ENCODE results near the gene BCAR3.
"Not testable (repeated sequence)": the region's sequence is repeated elsewhere in the genome, so short reads cannot be mapped to it uniquely, and the experiment has no call there.

BCAR3 gene

DNA sequence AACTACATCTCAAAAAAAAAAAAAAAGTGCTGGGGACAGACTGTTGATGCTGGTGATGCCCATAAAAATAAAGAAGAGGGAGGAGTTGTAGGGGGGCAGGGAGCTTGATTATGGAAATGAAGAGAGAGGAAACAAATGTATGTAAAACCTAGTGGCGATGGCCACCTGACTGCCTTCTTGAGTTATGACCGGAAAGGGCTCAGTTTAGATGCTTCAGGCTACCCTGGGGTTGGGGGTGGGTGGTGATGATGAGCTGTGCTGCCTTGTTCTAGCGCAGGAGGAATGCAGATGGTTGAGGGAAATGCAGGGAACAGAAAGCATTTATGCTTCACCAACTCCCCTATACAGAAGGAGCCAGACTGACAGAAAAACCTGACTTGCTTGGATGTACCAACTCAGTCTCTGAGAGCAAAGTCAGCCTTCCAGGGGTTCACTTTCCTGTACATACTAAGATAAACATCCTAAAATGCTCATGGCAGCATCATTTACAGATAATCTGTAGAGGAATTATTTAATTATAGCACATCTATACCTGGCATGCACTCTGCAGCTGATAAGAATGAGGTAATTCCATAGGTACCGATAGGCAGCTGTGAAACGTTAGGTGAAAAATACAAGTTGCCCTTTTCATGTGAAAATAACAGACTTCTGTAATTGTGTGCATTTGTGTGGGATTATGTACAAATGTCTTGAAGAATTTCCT lies 8.0 kb upstream of the BCAR3 start:
- DNase-seq (ENCODE audit: low read depth in 2 of 2) = no peak

- DNase-seq (ENCODE audit: low read depth in 2 of 2) = no peak
Observed at GRCh38 chr1:93687542-93687941, 5.9 kb upstream of the BCAR3 start.

- no peak for DNase-seq (ENCODE audit: low read depth in 2 of 2)
Observed at GRCh38 chr1:93686504-93687250, 5.0 kb upstream of the BCAR3 start.

DNA sequence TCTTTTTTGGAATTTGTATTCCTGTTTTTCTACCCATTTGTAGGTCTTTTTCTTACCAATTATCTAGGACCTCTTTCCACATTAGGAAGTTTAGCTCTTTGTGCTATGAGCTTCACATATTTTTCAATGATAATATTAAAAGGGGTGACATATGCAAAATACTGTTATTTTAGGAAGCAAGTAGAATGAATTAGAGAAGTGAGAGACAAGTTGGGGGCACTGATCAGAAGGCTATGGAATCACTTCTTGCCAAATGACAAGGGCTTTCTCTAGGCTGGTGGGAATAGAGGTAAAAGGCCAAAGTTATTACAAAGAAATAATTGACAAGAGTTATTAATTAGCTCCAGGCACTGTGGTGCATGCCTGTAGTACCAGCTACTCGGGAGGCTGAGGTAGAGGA lies 4.3 kb upstream of the BCAR3 start:
- DNase-seq (ENCODE audit: low read depth in 2 of 2) = no peak

- no peak for DNase-seq (ENCODE audit: low read depth in 2 of 2)
Observed at GRCh38 chr1:93683234-93683633, 1.6 kb upstream of the BCAR3 start.

- DNase-seq (ENCODE audit: low read depth in 2 of 2) = no peak
Observed at GRCh38 chr1:93681989-93682412, 364 bp upstream of the BCAR3 start.

DNA sequence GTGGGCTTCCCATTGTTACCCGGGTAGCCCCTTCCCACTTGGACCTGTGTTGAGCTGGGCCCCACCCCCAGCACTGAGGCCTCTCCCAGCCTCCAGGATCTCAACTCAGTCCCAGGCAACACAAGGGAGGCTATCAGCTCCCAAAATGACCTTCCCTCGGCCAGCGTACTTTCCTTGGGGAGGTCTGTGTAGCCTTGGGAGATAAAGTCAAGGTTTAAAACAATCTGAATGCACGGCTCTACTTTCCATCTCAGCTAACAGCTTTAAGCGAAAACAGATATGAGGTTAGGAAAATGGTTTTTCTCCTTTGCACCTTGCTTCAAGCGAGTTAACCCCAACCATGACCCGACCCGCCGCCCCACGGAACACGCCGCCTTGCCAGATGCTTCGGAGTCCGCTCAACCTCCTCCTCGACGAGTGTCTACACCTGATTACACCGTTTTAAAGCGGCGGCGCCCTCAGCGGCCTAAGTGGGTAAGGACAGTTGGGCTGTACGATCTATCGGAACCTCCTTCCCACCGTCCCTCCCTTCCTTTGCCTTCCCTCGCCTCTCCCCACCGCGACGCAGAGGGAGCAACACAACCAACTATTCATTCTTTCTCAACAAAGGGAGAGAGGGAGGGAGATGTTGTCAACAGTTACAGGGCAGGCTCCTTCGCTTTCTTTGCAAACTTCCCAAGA lies 1.1 kb downstream of the BCAR3 start:
- peak in 1 of 2 donors; percentile 17 for DNase-seq (ENCODE audit: low read depth in 2 of 2)

DNA sequence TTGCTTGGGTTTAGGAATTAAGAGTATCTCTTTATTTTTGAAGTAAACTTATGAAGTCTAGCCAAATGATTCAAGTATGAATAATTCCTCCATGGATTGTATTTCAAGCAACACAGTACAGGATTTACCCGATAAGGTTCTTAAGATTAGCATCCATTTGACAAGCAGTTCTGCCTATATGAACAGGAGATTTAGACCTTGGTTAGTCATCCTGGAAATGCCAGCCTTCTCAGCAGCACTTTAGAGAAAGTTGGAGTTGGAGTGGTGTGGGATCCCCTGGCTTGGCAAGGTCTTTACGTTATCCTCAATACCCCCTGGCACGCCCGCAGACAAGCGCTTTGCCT lies 1.6 kb downstream of the BCAR3 start:
- DNase-seq (ENCODE audit: low read depth in 2 of 2) = no peak

- DNase-seq (ENCODE audit: low read depth in 2 of 2) = no peak
Observed at GRCh38 chr1:93679546-93679945, 2.1 kb downstream of the BCAR3 start.

GRCh38 chr1:93678946-93679480 lies 2.6 kb downstream of the BCAR3 start:
- DNase-seq (ENCODE audit: low read depth in 2 of 2) = no peak

DNA sequence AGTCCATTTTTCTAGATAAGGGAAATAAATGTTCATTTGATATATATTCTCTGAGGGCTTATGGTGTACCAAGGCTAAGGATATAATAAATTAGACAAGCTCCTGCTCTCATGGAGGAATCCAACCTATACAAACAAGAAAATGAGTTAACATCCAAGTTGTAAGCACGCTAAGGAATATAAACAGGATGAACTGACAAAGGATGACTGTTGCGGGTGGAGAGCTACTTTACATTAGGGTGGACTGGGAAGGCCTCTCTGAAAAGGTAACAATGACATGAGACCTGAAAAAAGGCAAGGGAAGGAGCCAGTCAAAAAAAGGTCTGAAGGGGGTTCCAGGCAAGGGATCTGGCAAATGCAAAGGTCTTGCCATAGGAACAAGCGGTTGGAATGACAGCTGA lies 3.1 kb downstream of the BCAR3 start:
- DNase-seq (ENCODE audit: low read depth in 2 of 2) = no peak

GRCh38 chr1:93677729-93678128 lies 3.9 kb downstream of the BCAR3 start:
- DNase-seq (ENCODE audit: low read depth in 2 of 2) = no peak

GRCh38 chr1:93676427-93676826 lies 5.2 kb downstream of the BCAR3 start:
- no peak for DNase-seq (ENCODE audit: low read depth in 2 of 2)

DNA sequence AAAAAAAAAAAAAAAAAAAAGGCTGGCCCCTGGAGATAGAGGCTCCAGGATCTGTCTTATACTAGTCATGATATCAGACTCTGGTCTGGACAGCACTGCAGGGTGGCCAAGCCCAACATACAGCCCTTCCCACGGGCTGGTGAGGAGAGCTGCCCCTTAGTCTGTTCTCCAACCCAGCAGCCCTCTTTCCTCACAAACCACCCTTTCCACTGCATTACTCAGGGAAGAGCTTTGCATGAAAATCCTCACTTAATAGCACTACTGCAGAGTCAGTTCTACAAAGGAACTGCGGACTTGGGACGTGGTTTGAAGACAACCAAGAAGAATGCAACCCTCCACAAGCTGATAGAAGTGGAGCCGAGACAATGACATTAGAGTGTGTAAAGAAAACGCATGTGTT lies 5.7 kb downstream of the BCAR3 start:
- DNase-seq (ENCODE audit: low read depth in 2 of 2) = no peak

- no peak for DNase-seq (ENCODE audit: low read depth in 2 of 2)
Observed at GRCh38 chr1:93675271-93675670, 6.4 kb downstream of the BCAR3 start.

GRCh38 chr1:93674071-93674470 lies 7.6 kb downstream of the BCAR3 start:
- DNase-seq (ENCODE audit: low read depth in 2 of 2) = not testable (repeated sequence)

- no peak for DNase-seq (ENCODE audit: low read depth in 2 of 2)
Observed at GRCh38 chr1:93673163-93673829, 8.3 kb downstream of the BCAR3 start.

DNA sequence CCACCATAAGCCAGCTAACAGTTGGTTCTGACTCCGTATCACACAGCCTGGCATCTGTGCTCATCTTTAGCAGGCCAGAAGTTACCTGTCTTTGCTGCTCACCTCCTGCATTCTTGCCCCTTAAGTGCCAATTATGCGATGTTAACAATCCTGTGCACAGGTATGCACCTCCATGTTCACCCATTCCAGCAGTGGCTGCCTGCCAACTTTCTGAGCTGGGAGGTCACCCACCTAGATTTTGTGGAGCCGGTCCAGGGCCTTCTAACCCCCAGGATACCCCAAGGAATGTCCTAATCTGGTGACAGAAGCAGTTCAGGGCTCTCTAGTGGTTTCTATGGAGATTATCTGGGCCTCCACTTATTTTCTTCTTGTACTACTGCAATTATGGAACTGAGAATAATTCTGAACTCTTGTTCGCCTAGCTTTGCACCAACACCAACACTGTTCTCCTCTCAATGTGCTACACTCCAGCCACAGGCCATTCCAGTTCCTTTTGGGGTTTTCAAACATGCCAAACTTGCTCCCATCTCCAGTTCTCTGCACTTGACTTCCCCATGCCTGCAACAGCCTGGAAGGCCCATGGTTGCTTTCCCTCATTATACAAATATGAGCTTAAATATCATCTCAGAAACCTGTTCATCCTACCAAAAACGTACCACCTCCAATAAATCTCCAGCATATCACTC lies 9.0 kb downstream of the BCAR3 start:
- DNase-seq (ENCODE audit: low read depth in 2 of 2) = no peak

DNA sequence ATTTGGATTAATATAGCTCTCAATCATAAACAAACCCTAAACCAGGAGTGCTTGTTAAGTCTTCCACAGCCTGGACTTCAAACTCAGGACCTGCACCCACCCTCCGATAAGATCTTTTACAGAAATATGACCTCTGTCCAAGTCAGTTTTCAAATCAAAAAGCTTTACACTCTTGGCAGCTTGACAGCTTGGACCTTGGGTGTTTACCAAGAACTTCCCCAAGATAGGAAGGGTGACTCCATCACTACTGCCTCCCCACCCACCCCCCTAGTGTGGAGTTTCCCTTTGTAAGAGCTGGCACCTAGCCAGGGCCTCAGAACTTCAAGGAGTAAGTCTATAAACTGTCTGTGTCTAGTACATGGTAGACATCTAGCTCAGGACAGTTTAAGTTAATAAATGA lies 9.6 kb downstream of the BCAR3 start:
- no peak for DNase-seq (ENCODE audit: low read depth in 2 of 2)

DNA sequence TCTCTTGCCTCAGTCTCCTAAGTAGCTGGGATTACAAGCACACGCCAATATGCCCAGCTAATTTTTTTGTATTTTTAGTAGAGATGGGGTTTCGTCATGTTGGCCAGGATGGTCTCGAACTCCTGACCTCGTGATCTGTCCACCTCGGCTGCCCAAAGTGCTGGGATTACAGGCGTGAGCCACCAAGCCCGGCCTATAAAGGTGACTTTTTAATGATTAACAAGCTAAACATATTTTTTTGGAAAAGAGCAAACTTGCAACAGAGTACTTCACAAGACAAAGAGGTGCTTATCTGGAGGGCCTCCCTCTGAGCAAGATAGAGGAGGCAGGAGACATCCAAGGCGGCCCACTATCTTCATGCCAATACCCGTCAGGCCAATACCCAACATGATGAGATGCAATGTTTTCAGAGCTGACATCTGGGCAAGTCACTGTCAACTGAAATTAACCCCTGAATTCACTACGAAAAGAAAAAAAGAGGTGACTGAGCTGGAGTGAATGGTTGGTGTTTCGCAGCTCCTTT lies 10.5 kb downstream of the BCAR3 start:
- DNase-seq (ENCODE audit: low read depth in 2 of 2) = no peak

DNA sequence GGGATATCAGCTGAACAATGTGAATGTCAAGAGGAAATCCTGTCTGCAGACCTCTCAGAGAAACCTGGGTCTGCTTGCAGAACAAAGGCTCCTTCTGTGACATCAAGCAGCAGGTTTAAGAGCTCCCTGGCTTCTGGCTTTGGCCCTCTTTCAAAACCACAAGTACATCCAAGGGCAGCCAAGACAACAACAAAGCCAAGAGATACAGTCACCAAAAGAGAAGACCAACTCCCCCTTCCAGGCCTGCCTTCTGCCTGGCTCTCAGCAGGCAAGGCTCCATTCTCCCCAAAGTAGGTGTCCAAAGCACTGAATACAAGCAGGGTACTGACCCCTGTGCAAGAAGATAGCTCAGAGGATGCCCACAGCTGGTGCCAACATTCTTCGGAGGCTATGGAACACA lies 11.5 kb downstream of the BCAR3 start:
- no peak for DNase-seq (ENCODE audit: low read depth in 2 of 2)

All from stimulated activated CD8-positive, alpha-beta memory T cell treated with anti-CD3 and anti-CD28 coated beads, Interleukin-7, amount 100 ng/mL, for 4 hours (primary cell).